Measurements from ENCODE around the gene SSBP3.

- TF ChIP-seq POLR2A (IDR thresholded peaks at IDR 0.05) (no peak), CTCF (IDR thresholded peaks at IDR 0.05) (no peak)
These were observed 33.5 kb upstream of the SSBP3 start for GRCh38 chr1:54439550-54440223.

All from body of pancreas (tissue), 4 donors.